Measurements from ENCODE around the gene PREX1. TPM values are rescaled to one million over a fixed set of nuclear protein-coding genes. Genes with fewer than 3 reads are reported as not detected.

The PREX1 gene
- total RNA-seq, 2 donors from 2014 or later: 7.4 to 37.9 TPM

DNA sequence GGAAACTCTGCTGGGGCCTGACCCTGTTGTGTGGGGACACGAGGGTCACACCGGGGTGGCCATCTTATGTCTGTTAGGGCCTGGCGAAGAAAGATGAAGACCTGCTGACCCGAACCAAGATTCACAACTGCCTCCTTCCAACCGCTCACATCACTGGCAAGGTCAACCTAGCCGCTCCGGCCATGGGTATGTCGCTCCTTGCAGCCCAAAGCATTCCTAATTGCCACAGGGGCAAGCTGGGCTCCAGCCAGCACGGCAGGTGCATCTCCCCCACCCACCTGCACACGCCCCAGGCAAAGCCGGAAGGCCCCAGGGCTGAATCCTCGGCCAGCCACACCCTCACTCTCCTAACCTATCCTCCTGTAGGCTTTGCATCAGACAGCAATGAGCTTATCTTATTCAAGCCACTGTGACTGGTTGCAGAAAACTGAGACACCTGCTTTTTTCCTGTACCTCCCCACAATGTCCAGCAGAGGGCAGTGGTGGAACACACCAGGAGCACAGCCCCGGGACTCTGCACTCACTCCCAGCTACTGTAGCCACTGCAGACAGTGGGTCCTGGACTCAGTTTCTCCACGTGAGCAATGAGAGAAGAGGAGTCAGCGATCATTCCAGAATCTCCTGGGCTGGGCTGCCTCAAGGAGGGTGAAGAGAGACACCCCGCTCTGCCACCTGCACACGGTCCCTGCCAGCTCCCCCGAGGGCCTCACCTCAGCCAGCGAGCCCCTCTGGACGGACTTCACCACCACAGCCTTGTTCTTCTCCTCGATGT, 170.2 kb downstream of the PREX1 start:
- intact Hi-C loops (cut with DNase I): loop anchor here (1.0 to 5.0 kb wide), 2 partner anchors 170 to 248 kb away; partner anchors contain the start of gene PREX1
- Histone ChIP-seq H3K4me1 (replicated peaks) (peaks cover 11% of the 10 kb centered on the region), H3K36me3 (no peaks in the 10 kb centered on the region), H3K27me3 (replicated peaks; ENCODE audit: insufficient read depth) (no peaks in the 10 kb centered on the region), H3K4me3 (no peak overlapping the region), H3K27ac (peak overlapping the region in 1 of 2 donors; percentile 54), H3K9me3 (no peaks in the 10 kb centered on the region)
- peak; percentile 78 for DNase-seq (ENCODE audit: low spot score)
- TF ChIP-seq POLR2A (IDR thresholded peaks at IDR 0.05): no peak
- TF ChIP-seq, protein P1, sequence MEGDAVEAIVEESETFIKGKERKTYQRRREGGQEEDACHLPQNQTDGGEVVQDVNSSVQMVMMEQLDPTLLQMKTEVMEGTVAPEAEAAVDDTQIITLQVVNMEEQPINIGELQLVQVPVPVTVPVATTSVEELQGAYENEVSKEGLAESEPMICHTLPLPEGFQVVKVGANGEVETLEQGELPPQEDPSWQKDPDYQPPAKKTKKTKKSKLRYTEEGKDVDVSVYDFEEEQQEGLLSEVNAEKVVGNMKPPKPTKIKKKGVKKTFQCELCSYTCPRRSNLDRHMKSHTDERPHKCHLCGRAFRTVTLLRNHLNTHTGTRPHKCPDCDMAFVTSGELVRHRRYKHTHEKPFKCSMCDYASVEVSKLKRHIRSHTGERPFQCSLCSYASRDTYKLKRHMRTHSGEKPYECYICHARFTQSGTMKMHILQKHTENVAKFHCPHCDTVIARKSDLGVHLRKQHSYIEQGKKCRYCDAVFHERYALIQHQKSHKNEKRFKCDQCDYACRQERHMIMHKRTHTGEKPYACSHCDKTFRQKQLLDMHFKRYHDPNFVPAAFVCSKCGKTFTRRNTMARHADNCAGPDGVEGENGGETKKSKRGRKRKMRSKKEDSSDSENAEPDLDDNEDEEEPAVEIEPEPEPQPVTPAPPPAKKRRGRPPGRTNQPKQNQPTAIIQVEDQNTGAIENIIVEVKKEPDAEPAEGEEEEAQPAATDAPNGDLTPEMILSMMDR (IDR thresholded peaks at IDR 0.05): peak; percentile 91 to 98 (median 96)
- peak; percentile 46 for TF ChIP-seq POLR2AphosphoS5 (IDR thresholded peaks at IDR 0.05)
- whole genome bisulfite sequencing: 65% methylated on average over 21 of the region's 21 CpGs

GRCh38 chr20:48656661-48657211, 171.1 kb downstream of the PREX1 start:
- WGBS: 81% methylated on average over 13 of the region's 15 CpGs

DNA sequence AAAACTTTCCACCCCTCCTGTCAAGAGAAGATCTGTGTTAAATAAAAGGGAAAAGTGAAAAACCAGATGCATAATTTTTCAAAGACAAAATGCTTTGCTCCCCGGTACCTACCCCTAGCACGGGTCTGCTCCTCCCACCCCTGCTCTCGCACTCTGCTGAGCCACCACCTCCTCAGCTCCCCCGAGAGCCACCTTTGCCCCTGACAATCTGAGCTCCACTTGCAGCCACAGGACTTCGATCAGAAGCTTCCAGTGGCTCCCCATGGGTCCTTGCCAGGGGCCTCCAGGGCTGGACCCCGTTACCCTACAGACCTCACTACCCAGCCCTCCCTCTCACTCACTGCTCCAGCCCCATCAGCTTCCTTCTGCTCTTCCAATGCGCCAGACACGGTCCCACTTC, 171.7 kb downstream of the PREX1 start:
- 87% methylated on average over 8 of the region's 8 CpGs for WGBS
- intact Hi-C loops (cut with DNase I): loop anchor here (5.0 kb wide), 1 partner anchor 171 kb away; the partner anchor contains the start of gene PREX1
- no peaks in the 10 kb centered on the region for H3K36me3 ChIP-seq

More at GRCh38 chr20:48656661-48657211, 171.1 kb downstream of the PREX1 start:
- TF ChIP-seq POLR2AphosphoS5 (IDR thresholded peaks at IDR 0.05): no peak
- TF ChIP-seq, protein P1 (IDR thresholded peaks at IDR 0.05): no peak
- no peak for TF ChIP-seq POLR2A (IDR thresholded peaks at IDR 0.05)
- no peaks in the 10 kb centered on the region for H3K36me3 ChIP-seq
- H3K4me3 ChIP-seq: no peak overlapping the region
- H3K27ac ChIP-seq: no peak overlapping the region
- no peaks in the 10 kb centered on the region for H3K9me3 ChIP-seq
- no peak for DNase-seq (ENCODE audit: low spot score)
- intact Hi-C loops (cut with DNase I): loop anchor here (1.0 to 5.0 kb wide), 2 partner anchors 171 to 249 kb away; partner anchors contain the start of gene PREX1
- peaks cover 11% of the 10 kb centered on the region for H3K4me1 ChIP-seq (replicated peaks)
- no peaks in the 10 kb centered on the region for H3K27me3 ChIP-seq (replicated peaks; ENCODE audit: insufficient read depth)

GRCh38 chr20:48653706-48654051, 174.1 kb downstream of the PREX1 start:
- H3K27ac ChIP-seq: no peak overlapping the region
- no peaks in the 10 kb centered on the region for H3K27me3 ChIP-seq (replicated peaks; ENCODE audit: insufficient read depth)
- no peaks in the 10 kb centered on the region for H3K9me3 ChIP-seq
- intact Hi-C loops (cut with DNase I): no loop called here
- DNase-seq (ENCODE audit: low spot score): no peak
- TF ChIP-seq POLR2AphosphoS5 (IDR thresholded peaks at IDR 0.05): no peak
- TF ChIP-seq POLR2A (IDR thresholded peaks at IDR 0.05): no peak
- TF ChIP-seq, protein P1 (IDR thresholded peaks at IDR 0.05): no peak
- no peak overlapping the region for H3K4me3 ChIP-seq
- peaks cover 5% of the 10 kb centered on the region for H3K4me1 ChIP-seq (replicated peaks)
- WGBS: 89% methylated on average over 10 of the region's 10 CpGs
- no peaks in the 10 kb centered on the region for H3K36me3 ChIP-seq

More for the DNA sequence above, 171.7 kb downstream of the PREX1 start:
- H3K27me3 ChIP-seq (replicated peaks; ENCODE audit: insufficient read depth): no peaks in the 10 kb centered on the region
- H3K4me3 ChIP-seq: no peak overlapping the region
- H3K4me1 ChIP-seq (replicated peaks): peaks cover 11% of the 10 kb centered on the region
- no peaks in the 10 kb centered on the region for H3K9me3 ChIP-seq
- no peak for TF ChIP-seq POLR2A (IDR thresholded peaks at IDR 0.05)
- TF ChIP-seq, protein P1 (IDR thresholded peaks at IDR 0.05): no peak
- TF ChIP-seq POLR2AphosphoS5 (IDR thresholded peaks at IDR 0.05): no peak
- H3K27ac ChIP-seq: no peak overlapping the region
- no peak for DNase-seq (ENCODE audit: low spot score)

Data from prostate gland (tissue), 2 donors.